HG02938 (cell line): ENCODE data around the gene ELK1.
A peak's percentile ranks its signal among the peaks of the same experiment; 100 is the strongest.

Experiments
- ATAC-seq: cut with Tn5 transposase; IDR thresholded peaks from one replicate; pipeline ENCODE4 v1.9.1; 2021; ENCODE audit warnings: mild to moderate bottlenecking, moderate library complexity; ENCODE audit not compliant: unreplicated experiment

ELK1 gene

GRCh38 chrX:47645530-47645929 is 4.8 kb downstream of the ELK1 start:
- ATAC-seq: no peak

- no peak for ATAC-seq
Measured at GRCh38 chrX:47644557-47645091, 5.7 kb downstream of the ELK1 start.

GRCh38 chrX:47643926-47644325 is 6.4 kb downstream of the ELK1 start:
- ATAC-seq: no peak

GRCh38 chrX:47638816-47639215 is 11.5 kb downstream of the ELK1 start:
- no peak for ATAC-seq

GRCh38 chrX:47637546-47638195 is 12.7 kb downstream of the ELK1 start:
- ATAC-seq: no peak

GRCh38 chrX:47634871-47635575 is 15.3 kb downstream of the ELK1 start:
- ATAC-seq: no peak

GRCh38 chrX:47633689-47634590 is 16.4 kb downstream of the ELK1 start:
- no peak for ATAC-seq

- ATAC-seq: no peak
Measured at GRCh38 chrX:47632666-47633065, 17.7 kb downstream of the ELK1 start.

GRCh38 chrX:47631676-47632075 is 18.7 kb downstream of the ELK1 start:
- ATAC-seq: no peak

GRCh38 chrX:47629419-47630200 is 20.8 kb downstream of the ELK1 start, which contains the start of gene CFP:
TSS of gene CFP (minus strand) at chrX:47629930. CDS start at chrX:47629844, 86 bp downstream.
- no peak for ATAC-seq

- no peak for ATAC-seq
Measured at GRCh38 chrX:47628982-47629381, 21.4 kb downstream of the ELK1 start.

GRCh38 chrX:47625365-47625764 is 25.0 kb downstream of the ELK1 start:
- ATAC-seq: no peak

GRCh38 chrX:47623540-47624027 is 26.8 kb downstream of the ELK1 start:
- no peak for ATAC-seq

GRCh38 chrX:47621851-47622250 is 28.5 kb downstream of the ELK1 start:
- no peak for ATAC-seq

- ATAC-seq: no peak
Measured at GRCh38 chrX:47620303-47620685, 30.1 kb downstream of the ELK1 start.

GRCh38 chrX:47619486-47620302 is 30.7 kb downstream of the ELK1 start, which contains the start of gene SYN1:
TSS of gene SYN1 (minus strand) at chrX:47619857. CDS start at chrX:47619728, 129 bp downstream.
- ATAC-seq: peak; percentile 62

GRCh38 chrX:47618923-47619485 is 31.4 kb downstream of the ELK1 start:
- no peak for ATAC-seq

- ATAC-seq: no peak
Measured at GRCh38 chrX:47614618-47615017, 35.7 kb downstream of the ELK1 start.

GRCh38 chrX:47613082-47613481 is 37.3 kb downstream of the ELK1 start:
- no peak for ATAC-seq
